ENCODE data around the gene A2ML1. TPM values are rescaled to one million over a fixed set of nuclear protein-coding genes. Genes with fewer than 3 reads are reported as not detected.

Gene A2ML1
- total and polyA plus RNA-seq, 7 donors: 0.09 to 0.28 (median 0.11) TPM; not detected in 4

DNA sequence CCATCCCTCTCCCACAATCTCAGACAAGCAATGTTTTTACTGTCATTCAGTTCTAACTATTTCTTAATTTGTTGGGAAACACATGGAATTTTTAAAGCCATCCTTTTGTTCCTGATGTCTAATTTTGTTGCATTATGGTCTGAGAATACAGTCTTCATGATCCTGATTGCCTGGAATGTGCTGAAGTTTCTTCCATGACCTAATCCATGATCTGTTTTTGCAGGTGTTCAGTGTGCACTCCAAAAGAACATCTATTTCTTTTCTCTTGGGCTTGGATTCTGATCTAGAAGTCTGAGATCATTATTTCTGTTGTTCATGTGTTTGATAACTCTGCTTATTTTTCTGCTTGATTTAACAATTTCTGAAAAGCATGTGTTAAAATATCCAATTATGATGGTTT lies 48.6 kb downstream of the A2ML1 start:
- intact Hi-C loops (cut with DNase I): no loop called here
- Histone ChIP-seq H3K27ac (no peak overlapping the region), H3K4me1 (no peaks in the 10 kb centered on the region), H3K9me3 (no peaks in the 10 kb centered on the region), H3K4me3 (no peak overlapping the region), H3K27me3 (ENCODE audit: insufficient read depth in 3 of 3, low read length in 2 of 3) (no peaks in the 10 kb centered on the region), H3K36me3 (ENCODE audit: insufficient read depth in 1 of 2, low read depth in 1 of 2) (no peaks in the 10 kb centered on the region)
- DNase-seq (no peak), ATAC-seq (no peak)
- TF ChIP-seq, protein P1, sequence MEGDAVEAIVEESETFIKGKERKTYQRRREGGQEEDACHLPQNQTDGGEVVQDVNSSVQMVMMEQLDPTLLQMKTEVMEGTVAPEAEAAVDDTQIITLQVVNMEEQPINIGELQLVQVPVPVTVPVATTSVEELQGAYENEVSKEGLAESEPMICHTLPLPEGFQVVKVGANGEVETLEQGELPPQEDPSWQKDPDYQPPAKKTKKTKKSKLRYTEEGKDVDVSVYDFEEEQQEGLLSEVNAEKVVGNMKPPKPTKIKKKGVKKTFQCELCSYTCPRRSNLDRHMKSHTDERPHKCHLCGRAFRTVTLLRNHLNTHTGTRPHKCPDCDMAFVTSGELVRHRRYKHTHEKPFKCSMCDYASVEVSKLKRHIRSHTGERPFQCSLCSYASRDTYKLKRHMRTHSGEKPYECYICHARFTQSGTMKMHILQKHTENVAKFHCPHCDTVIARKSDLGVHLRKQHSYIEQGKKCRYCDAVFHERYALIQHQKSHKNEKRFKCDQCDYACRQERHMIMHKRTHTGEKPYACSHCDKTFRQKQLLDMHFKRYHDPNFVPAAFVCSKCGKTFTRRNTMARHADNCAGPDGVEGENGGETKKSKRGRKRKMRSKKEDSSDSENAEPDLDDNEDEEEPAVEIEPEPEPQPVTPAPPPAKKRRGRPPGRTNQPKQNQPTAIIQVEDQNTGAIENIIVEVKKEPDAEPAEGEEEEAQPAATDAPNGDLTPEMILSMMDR (IDR thresholded peaks at IDR 0.05): no peak

DNA sequence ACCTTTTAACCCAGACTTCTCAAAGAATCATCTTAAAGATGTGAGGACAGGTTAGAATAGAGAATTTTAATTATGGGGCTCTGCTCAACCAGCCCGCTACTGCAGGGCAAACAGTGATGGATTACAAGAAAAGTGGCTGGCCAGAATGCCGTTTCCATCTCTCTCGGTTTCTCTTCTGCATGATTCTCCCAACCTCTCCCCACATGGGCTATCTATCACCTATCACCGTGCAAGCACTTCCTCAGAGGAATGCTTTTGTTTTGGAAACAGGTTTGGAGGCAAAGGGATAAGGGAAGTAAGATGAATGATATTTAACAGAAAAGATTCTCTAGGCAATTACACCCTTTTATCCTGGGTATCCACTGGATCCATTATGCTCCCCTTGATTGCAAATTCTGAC lies 54.5 kb downstream of the A2ML1 start:
- Histone ChIP-seq H3K27ac (no peak overlapping the region), H3K36me3 (ENCODE audit: insufficient read depth in 1 of 2, low read depth in 1 of 2) (no peaks in the 10 kb centered on the region), H3K4me1 (no peaks in the 10 kb centered on the region), H3K27me3 (ENCODE audit: insufficient read depth in 3 of 3, low read length in 2 of 3) (no peaks in the 10 kb centered on the region), H3K9me3 (no peaks in the 10 kb centered on the region), H3K4me3 (no peak overlapping the region)
- DNase-seq: no peak
- 38 to 72% (median 38%) methylated on average over 4 of the region's 4 CpGs for WGBS, 3 donors
- intact Hi-C loops (cut with DNase I): no loop called here
- ATAC-seq: no peak
- TF ChIP-seq, protein P1 (IDR thresholded peaks at IDR 0.05): no peak

DNA sequence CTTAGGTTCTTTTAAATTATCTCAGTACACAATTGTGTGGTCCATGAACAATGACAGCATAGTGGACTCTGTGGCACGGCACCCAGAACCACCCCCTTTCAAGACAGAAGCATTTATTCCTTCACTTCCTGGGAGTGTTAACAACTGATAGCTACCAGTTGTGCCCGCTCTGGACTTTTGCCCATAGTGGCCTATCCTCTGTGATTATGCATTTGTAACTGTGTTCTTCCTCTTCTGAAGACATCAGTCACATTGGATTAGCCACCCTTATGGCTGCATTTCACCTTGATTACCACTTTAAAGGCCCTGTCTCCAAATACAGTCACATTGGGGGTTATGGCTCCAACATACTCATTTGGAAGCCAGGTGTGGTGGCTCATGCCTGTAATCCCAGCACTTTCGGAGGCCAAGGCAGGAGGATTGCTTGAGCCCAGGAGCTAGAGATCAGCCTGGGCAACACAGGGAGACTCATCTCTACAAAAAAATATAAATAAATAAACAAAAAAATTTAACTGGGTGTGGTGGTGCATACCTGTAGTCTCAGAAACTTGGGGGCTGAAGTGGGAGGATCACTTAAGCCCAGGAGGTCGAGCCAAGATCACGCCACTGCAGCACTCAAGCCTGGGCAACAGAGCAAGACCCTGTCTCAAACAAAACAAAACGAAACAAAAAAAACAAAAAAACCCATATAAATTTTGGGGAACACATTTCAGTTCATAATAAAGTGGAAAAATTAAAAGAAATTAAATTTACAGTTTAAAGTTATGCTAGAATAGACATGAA lies 64.3 kb downstream of the A2ML1 start:
- no peaks in the 10 kb centered on the region for H3K4me1 ChIP-seq
- TF ChIP-seq, protein P1 (IDR thresholded peaks at IDR 0.05): no peak
- no peak overlapping the region for H3K4me3 ChIP-seq
- H3K36me3 ChIP-seq (ENCODE audit: insufficient read depth in 1 of 2, low read depth in 1 of 2): no peaks in the 10 kb centered on the region
- WGBS, 3 donors: 87 to 91% (median 90%) methylated on average over 6 of the region's 6 CpGs
- no peaks in the 10 kb centered on the region for H3K27me3 ChIP-seq (ENCODE audit: insufficient read depth in 3 of 3, low read length in 2 of 3)
- ATAC-seq (no peak), DNase-seq (no peak)
- no peaks in the 10 kb centered on the region for H3K9me3 ChIP-seq
- no peak overlapping the region for H3K27ac ChIP-seq
- intact Hi-C loops (cut with DNase I): no loop called here

DNA sequence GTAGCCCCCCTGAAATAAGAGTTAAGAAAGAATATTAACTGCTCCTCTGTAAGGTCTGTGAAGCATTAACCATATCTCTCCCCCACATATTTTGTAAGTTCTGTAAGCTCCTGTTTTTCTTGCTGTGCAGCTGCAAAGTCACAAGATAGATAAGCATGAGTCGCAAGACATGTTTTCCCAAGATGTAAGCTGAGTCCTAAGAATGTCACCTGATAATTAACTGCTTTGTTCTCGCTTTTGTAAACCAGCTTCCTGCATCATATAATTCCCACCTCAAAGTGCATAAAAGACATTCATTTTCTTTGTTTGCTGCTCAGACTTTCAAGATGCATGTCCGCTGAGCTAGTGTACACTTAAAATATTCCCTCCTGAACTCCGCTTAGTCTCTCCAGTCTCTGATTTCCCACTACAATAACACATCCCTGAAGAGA lies 64.9 kb downstream of the A2ML1 start:
- 89 to 92% (median 91%) methylated on average over 4 of the region's 4 CpGs for WGBS, 3 donors
- no peak overlapping the region for H3K4me3 ChIP-seq
- H3K27ac ChIP-seq: no peak overlapping the region
- DNase-seq: no peak
- no peaks in the 10 kb centered on the region for H3K4me1 ChIP-seq
- TF ChIP-seq, protein P1 (IDR thresholded peaks at IDR 0.05): no peak
- no peaks in the 10 kb centered on the region for H3K27me3 ChIP-seq (ENCODE audit: insufficient read depth in 3 of 3, low read length in 2 of 3)
- ATAC-seq: no peak
- no peaks in the 10 kb centered on the region for H3K9me3 ChIP-seq
- intact Hi-C loops (cut with DNase I): no loop called here
- H3K36me3 ChIP-seq (ENCODE audit: insufficient read depth in 1 of 2, low read depth in 1 of 2): no peaks in the 10 kb centered on the region
